Measurements from ENCODE around the gene GPR37L1. TPM values are rescaled to one million over a fixed set of nuclear protein-coding genes. Genes with fewer than 3 reads are reported as not detected.

Gene GPR37L1, protein sequence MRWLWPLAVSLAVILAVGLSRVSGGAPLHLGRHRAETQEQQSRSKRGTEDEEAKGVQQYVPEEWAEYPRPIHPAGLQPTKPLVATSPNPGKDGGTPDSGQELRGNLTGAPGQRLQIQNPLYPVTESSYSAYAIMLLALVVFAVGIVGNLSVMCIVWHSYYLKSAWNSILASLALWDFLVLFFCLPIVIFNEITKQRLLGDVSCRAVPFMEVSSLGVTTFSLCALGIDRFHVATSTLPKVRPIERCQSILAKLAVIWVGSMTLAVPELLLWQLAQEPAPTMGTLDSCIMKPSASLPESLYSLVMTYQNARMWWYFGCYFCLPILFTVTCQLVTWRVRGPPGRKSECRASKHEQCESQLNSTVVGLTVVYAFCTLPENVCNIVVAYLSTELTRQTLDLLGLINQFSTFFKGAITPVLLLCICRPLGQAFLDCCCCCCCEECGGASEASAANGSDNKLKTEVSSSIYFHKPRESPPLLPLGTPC
- polyA plus RNA-seq (2012; ENCODE audit: insufficient read depth, insufficient read length), result not detected

DNA sequence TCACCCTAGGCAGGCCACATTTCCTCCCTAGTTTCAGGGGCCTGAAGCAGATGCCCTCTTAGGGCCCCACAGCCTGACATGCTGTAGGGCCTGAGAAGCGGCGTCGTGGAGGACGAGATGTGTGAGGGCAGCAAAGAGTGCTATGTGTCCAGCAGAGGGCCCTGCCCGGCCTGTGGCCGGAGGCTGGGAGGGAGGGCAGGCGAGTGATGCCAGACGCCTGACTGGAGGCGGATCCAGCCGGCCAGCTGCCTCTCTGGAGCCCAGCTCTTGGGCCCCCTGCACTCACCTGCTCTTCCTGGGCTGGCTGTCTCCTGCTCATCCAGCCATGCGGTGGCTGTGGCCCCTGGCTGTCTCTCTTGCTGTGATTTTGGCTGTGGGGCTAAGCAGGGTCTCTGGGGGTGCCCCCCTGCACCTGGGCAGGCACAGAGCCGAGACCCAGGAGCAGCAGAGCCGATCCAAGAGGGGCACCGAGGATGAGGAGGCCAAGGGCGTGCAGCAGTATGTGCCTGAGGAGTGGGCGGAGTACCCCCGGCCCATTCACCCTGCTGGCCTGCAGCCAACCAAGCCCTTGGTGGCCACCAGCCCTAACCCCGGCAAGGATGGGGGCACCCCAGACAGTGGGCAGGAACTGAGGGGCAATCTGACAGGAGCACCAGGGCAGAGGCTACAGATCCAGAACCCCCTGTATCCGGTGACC is at the start of gene GPR37L1:
Gene GPR37L1, plus strand, starts transcription at position 279 of the 697 bp plus-strand sequence. Its CDS starts 47 bp downstream, at position 326.
- DNase-seq (ENCODE audit: low read depth, low spot score), result no peak
- no peak within 1 kb of the TSS for H3K4me3 ChIP-seq (ENCODE audit: low read length)

DNA sequence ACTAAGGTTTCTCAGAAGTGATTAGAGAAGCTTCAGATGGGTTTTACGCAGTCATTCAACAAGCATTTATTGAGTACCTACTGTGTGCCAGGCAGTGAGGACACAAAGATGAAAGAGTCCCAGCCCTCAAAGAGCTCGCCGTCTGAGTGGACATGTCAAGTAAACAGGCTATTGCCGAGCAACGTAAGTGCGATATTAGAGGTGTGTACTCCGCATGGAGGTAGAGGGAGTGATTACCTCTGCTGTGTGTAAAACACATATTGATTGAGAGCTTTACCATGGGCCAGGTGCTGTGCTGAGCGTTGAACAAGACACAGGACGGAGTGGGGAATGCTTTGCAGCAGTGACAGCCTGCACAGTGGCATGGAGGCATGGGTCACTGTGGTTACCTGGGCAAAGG is 49.5 kb upstream of the GPR37L1 start:
- no peak for DNase-seq (ENCODE audit: low read depth, low spot score)
- H3K4me3 ChIP-seq (ENCODE audit: low read length), result no peak overlapping the region

DNA sequence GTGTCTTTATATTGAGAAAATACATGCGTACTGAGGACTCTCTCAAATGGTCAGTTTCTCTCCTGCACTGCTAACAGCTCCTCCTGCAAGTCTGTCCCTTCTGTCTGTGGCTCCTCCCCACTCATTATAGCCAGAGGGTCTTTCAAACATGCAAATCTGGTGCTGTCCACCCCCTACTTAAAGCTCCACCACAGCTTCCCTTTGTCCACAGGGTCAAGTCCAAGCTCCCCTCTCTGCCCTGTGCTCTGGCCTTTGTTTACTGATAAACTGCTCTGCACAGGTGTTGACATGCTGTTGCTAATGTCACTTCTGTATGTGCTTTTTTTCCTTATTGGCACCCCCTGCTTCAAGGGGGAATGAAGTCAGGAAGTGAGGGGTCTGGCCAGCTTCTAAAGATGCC is 47.7 kb upstream of the GPR37L1 start:
- no peak overlapping the region for H3K4me3 ChIP-seq (ENCODE audit: low read length)
- no peak for DNase-seq (ENCODE audit: low read depth, low spot score)

DNA sequence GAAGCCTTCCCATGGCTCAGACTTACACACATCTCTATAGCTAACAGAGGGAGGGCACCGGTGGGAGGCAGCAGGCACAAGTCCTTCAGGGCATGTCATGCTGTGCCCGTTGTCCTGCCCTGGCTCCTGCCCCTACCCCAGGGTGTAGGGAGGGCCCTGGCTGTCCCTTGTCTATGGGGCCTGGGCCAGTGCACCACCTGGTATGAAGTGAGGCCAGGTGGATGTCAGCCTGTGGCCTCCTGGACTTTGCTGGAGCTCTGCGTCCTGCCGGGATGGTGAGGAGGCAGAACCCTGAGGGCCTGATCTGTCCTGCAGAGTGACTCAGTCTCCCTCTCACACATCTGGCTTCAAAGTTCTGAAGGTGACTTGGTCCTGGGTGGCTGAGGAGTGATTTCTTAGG is 47.3 kb upstream of the GPR37L1 start:
- DNase-seq (ENCODE audit: low read depth, low spot score), result no peak
- no peak overlapping the region for H3K4me3 ChIP-seq (ENCODE audit: low read length)

DNA sequence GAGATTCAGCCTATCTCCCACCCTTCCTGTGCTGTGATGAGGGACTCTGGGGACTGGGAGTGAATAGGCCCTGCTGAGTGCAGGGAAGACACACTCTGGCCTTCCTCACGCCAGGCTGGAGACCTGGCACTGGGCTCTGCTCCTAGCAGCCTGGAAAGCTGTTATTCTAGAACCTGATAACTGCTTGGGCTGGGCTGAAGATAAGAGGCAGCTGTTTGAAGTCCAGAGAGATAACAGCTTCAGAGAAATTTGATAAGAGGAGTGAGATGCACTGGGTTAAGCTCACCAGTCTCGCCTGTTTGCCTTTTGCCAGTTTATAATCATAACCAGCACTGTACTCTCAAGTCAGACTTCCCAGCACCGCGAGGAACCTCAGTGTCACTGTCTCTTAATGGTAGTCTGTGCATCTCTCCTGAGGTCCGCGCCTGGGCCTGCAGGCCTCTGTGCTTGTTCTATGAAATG is 46.6 kb upstream of the GPR37L1 start:
- no peak overlapping the region for H3K4me3 ChIP-seq (ENCODE audit: low read length)
- DNase-seq (ENCODE audit: low read depth, low spot score), result no peak

DNA sequence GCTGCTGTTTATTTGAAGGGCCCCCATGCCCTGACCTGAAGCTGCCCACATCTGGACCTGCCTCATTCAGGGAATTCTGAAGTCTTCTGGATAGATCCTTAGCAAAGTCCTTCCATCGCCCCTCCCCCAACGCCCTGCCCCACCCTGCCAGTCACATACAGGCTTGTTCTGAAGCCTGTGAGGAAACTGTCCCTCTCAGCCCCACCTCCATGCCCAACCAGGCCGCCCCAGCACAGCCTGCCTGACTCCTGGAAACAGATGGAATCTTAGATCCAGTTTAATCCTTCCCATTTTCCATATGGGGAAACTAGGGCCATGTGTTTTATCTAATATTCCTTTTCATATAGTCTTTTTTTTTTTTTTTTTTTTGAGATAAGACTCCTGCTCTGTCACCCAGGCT is 44.5 kb upstream of the GPR37L1 start:
- no peak overlapping the region for H3K4me3 ChIP-seq (ENCODE audit: low read length)
- DNase-seq (ENCODE audit: low read depth, low spot score), result no peak

DNA sequence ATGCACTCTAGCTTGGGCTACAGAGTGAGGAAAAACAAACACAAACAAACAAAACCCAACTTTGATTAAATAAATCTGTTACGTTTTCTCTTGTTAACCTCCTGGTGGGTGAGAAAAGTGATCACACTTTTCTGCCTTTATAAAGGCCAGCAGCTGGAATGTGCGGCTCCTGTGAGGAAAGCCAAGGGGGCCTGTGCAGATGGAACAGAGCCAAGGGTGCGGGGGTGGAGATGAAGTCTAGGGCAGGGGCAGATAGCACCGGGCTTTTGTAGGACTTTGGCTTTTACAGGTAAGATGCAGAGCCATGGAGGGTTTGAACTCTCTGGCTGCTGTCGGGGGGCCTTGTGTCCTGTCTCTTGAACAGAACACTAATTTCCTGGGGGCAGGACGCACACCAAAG is 40.7 kb upstream of the GPR37L1 start:
- DNase-seq (ENCODE audit: low read depth, low spot score), result no peak
- H3K4me3 ChIP-seq (ENCODE audit: low read length), result no peak overlapping the region

DNA sequence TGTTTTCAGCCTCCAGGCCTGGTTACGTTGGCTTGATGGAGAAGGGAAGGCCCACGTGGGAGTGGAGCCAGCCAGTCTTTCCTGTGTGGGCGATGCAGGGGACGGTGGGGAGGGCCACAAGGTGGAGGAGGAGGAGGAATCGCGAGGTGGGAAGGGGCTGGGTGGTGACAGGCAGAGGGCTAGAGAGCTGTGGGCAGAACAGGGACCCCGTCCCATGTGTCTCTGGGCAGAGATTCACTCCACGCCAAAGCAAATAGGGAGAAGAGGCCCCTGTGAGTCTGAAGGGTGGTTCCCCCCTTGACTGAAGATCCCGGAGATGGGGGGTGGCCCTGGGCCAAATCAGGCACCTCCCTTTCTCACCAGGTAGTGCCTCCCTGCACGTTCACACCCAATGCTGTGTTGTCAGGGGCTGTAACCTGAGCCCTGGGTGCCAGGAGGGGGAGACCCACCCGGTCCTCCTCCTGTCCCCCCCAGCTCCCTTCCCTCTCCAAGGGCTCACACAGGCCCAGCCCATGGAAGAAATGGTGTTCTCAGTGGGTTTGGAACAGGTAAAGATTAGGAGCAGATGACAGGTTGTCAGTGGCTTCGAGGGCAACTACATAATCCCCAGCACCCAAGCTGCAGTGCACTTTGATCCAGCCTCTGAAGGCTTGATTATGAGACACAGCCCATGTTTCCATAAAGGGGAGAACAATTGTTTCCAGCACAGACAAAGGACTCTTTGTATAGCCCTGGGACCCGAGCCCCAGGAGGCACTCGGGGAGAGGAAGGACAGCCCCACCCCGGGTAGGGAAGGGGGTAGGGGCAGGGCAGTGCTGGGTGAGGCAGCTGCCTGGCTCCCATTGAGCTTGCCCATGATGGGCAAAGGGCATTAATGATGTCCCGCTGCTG is 37.7 kb upstream of the GPR37L1 start:
- no peak overlapping the region for H3K4me3 ChIP-seq (ENCODE audit: low read length)
- no peak for DNase-seq (ENCODE audit: low read depth, low spot score)

DNA sequence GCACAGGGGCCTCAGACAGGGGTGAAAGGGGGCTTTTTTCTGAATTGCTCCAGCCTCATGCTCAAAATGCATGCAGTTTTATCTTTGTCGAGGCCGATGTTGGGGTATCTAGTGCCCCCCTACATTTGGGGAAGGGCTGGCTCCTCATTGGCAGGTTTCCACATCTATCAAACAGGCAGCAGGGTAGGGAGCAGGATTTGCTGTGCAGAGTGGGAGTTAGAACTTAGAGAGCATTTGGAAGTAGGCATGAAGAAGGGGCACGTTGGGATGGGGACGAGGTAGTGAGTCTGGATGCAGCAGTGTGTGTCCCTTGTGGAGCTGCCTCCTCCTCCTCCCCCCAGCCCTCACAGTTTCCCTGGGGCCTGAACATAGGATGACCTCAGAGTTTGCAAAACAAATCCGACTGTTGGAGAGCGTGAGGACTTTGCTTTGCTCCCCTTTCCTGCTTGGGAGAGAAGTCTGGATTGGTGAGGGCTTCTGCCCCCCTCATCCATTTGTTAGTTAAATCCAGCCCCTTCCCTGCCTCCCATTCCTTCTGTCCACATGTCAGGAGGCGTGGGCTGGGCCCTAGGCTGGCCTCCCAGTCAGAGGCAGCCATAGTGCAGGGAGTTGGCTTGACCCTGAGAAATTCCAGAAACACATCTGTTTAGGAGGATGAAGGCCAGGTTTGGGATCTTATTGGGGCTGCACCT is 36.9 kb upstream of the GPR37L1 start:
- DNase-seq (ENCODE audit: low read depth, low spot score), result no peak
- no peak overlapping the region for H3K4me3 ChIP-seq (ENCODE audit: low read length)

DNA sequence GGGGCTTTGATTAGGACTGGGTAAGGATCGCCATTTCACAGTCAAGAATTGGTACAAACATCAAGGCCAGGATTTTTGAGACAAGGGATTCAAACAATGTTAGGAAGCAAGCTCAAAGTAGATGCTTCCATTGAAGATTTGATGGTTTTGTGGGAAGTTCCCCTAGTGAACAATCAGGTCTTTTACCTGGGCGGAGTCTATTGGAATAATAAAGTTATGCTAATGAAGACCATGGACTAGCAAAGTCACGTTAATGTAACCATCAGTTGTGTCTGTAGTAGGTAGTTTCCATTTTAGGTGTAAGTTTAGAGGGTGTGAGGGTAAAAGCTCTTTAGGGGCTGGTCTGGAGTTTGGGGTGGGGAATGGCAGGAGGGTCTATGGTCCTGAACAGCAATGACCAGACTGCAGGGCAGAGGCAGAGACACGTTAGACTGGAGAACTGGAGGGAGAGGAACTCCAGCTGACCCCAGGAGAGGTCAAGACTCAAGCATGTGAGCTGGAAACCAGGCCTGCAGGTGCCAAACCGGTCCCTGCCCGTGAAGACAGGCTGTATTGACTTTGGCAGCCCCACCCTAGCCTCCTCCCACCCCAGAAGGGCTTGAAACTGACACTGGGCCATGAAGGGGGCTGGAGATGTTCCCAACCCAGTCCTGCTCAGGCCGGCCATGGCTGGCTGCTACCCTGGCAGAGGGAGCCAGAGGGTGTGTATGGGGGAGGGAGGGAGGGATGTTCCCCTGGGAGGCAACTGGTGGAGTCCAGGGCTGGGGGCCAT is 36.0 kb upstream of the GPR37L1 start:
- H3K4me3 ChIP-seq (ENCODE audit: low read length), result no peak overlapping the region
- DNase-seq (ENCODE audit: low read depth, low spot score), result no peak

DNA sequence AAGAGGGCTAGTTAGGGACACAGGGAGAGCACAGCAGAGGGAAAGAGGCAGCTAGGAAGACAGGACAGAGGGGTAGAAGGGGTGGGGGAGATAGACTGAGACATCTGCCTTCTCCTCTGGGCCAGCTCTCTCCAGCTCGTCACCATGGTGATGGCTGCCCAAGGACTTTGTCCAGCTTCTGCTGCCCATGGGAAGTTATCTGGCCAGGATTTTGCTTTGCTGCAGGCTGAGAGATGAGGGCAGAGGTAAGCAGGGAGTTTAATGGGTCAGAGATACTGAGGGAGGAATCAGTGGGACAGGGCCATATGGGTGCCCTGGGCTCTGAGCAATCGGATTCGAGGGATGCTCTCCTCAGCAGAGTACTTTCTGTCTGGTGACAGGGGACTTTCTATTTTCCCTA is 34.5 kb upstream of the GPR37L1 start:
- no peak for DNase-seq (ENCODE audit: low read depth, low spot score)
- no peak overlapping the region for H3K4me3 ChIP-seq (ENCODE audit: low read length)

DNA sequence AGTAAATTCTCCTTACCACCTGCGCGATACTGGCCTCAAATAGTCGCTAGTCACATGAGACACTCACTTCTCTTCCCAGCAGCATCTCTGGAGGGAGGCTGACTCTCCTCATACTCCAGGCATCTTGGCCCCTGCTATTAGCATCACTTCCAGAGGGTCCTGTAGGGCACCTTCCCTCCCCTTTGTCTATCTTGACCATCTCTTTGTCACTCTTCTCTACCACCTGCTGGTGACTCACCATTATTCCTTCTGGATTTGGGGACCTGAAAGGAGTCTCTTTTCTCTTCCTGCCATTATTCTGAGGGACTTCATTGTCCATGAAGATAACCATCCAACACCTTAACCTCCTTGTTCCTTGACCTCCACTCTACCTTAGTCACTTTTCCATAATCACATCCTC is 31.7 kb upstream of the GPR37L1 start:
- no peak for DNase-seq (ENCODE audit: low read depth, low spot score)
- H3K4me3 ChIP-seq (ENCODE audit: low read length), result no peak overlapping the region

DNA sequence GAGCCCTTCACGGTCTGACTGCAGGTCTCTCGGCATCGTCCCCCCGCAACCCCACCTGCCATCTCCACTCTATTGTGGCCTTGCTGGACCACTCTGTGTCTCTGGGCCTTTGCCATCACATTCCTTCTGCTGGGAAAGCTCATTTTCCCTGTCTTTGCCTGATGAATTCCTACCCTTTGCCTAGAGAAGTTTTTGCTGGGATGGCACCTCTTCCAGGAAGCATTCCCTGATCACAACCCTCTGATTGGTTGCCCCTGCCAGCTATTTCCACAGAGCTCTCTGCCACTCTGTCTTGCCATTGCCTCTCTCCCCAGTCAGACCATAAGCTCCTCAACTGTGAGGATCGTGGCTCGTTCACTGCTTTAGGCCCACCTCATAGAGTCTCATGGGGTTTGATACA is 28.9 kb upstream of the GPR37L1 start:
- H3K4me3 ChIP-seq (ENCODE audit: low read length), result no peak overlapping the region
- no peak for DNase-seq (ENCODE audit: low read depth, low spot score)

DNA sequence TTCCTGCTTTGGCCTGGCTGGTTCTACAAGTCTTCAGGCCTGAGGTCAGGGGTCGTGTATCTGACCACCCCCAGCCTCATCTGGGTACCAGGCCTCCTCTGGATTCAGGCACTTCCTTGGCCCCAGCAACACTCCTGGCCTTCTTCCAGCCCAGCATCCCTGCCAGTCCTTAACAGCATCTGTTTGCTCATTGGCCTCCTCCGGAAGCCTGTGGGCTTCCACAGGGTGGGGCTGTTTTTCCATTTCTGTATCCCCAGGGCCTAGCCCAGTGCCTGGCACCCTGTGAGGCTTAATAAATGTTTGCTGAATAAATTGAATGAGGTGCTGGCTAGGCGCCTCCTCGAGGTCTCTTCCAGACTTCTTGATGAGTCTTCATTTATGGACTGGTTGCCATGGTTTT is 21.5 kb upstream of the GPR37L1 start:
- DNase-seq (ENCODE audit: low read depth, low spot score), result no peak
- no peak overlapping the region for H3K4me3 ChIP-seq (ENCODE audit: low read length)

DNA sequence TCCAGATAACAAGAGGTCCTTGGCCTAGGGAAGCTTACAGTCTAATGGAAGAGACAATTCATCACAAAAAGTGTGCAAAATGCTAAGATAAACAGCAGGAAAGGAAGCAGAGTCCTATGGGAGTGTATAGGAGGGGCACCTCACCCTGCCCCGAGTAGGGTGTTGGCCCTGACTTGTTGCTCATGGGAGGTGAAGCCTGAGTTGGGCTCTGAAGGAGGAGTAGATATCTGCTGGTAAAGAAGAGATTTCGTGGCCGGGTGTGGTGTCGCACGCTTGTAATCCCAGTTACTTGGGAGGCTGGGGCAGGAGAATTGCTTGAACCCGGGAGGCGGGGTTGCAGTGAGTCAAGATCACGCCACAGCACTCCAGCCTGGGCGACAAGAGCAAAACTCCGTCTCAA is 18.6 kb upstream of the GPR37L1 start:
- DNase-seq (ENCODE audit: low read depth, low spot score), result no peak
- no peak overlapping the region for H3K4me3 ChIP-seq (ENCODE audit: low read length)

DNA sequence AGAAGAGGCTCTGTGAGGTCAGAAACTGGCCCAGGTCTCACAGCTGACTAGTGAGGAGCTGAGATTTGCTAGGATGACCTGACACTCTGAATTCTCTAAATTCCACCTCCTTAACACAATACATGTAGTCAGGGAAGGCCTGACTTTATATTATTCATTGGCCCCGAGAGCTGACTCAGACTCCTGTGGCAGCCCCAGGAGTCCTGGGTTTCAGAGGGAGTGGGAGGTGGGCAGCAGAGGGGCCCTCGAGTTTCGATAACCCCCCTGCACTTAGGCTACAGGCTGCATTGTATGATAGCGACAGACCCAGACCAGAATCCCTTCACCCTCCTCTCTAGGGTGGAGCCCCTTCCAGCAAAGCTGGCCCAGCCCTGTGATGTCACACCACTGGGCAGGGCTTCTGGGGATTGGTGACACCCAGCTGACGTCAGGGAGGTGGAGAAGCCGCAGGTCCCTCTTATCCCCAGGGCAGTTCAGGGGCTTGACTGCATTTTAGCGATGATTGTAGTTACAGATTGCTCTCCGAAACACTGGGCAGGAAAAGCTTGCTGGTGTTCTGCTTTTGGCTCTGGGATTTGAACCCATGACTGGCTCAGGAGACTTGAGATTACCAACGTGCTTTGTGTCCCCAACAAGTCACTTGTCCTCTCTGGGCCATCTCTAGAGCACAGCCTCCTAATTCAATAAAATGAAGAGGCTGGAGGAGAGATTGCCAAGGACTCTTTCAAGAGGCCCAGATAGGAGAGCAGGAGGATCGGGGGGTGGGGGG is 17.0 kb upstream of the GPR37L1 start:
- no peak for DNase-seq (ENCODE audit: low read depth, low spot score)
- no peak overlapping the region for H3K4me3 ChIP-seq (ENCODE audit: low read length)

All from Jurkat, Clone E6-1 (cell line).